HG03066 (cell line): ENCODE results near the gene DNAJB8.

Source experiments
- ATAC-seq: cut with Tn5 transposase; IDR thresholded peaks from one replicate; pipeline ENCODE4 v1.9.1; 2021; ENCODE audit warnings: low read depth; ENCODE audit not compliant: unreplicated experiment

The DNAJB8 gene

DNA sequence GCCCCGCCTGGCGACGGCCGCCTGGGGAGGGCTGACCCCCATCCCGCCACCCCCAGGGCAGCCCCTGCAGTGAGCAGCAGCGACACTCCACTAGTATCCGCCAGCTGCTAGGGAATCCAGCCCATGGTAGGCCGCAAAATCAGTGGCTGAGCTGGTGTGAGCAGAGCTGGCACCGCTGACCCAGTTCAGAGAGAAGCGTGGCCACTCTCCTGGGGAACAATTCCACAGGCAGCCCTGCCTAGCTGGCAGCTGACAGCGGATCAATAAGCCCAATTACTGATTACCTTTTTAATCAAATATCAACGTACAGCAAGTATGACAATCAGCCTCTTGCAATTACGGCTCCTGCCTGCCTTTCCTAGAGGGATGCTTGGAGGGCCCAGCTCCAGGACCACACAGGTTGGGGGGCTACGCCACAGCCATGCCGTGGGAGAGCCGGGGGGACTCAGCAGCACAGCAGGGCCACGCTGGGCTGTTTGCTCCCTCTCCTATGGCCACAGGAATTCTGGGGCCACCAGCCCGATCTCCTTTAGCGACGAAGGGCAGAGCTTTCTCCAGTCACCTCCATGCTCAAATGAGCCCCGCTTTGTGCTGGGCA lies 13.9 kb downstream of the DNAJB8 start:
- ATAC-seq: no peak

DNA sequence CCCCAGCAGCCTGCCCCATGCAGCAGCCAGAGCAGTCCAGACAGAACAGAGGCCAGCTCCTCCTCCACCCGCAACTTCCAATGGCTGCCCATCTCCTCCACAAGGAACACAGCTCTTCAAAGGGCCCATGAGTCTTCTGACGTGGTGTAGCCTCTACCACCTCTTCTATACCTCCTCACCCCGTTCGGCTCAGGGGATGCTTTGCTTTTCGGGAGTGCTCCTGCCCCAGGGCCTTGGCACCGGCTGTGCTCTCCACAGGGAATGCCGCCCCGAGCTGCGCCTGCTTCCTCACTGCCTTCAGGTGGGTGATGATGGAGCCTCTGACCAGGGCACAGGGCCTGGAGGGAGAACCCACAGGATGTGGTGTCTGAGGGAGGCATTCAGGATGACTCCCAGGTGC lies 14.6 kb downstream of the DNAJB8 start:
- ATAC-seq: no peak

DNA sequence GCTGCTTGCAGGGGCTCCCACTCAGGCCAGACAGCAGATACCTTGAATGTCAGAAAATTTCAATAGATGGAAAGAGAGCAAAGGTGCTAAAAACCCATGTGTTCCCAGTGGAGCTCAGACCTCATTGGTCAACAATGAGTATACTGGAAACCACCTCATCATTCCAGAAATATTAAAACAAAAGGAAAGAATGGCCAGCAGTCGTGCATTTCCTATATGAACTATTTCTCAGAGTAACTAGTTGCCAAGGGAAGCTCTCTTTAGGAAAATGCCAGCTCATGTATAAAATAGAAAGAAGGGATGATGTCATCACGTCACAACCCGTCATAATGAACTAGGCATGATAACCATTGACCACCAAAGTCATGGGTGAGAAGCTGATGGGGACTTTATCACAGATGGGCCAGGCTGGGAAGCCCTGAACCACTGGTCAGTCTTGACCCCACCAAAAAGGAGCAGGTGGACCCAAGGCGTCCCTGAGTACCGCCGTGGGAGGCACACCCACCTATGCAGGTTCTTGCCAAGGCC lies 17.5 kb downstream of the DNAJB8 start:
- no peak for ATAC-seq

DNA sequence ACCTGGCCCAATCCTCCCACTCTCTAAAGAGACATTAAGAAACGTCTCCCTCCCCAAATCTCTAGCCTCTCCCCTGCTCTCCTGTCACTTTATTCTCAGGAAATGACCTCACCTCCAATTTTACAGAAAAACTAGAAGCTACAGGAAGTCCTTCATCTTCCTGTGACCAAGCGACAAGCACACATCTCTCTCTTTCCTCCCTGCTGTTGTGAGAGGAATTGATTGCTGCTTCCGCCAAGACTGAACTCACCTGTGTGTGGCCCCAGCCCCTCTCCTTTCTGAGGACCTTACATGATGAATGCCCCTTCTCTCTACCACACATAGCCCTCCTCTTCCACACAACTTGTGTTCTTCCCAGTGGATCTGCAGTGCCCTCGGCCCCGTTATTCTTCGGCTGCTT lies 18.2 kb downstream of the DNAJB8 start:
- ATAC-seq: no peak

DNA sequence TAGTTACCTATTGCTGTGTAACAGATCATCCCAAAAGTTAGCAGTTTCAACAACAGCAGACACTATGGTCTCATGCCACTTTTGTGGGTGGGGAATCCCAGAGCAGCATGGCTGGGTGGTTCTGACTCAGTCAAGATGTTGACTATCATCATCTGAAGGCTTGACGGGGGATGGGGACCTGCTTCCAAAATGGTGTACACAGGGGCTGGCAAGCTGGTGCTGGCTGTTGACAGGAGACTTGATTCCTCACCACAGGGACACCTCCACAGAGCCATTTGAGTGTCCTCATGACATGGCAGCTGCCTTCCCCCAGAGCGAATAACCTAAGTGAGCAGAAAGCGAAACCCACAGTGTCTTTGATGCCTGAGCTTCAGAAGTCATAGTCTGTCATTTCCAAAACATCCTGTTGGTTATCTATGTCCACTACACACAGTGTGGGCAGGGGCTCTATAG lies 19.1 kb downstream of the DNAJB8 start:
- no peak for ATAC-seq

DNA sequence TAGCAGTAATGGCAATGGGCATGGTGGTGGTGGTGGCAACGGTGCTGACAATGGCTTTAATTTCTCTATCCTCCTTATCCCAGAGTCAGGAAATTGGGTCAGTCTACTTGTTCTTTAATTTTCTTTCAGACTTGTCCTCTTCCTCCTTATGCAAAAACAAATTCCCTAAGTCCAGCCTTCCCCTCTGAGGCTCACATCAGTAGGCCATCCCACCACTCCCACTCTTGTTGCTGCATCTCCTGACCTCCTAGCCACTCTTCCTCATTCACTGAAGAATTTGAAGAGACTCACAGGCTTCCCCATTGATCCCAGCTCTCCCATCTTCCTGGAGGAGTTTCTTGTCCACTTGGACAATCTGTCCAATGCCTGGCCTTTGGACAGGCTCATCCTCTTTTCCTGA lies 19.9 kb downstream of the DNAJB8 start:
- ATAC-seq: no peak

DNA sequence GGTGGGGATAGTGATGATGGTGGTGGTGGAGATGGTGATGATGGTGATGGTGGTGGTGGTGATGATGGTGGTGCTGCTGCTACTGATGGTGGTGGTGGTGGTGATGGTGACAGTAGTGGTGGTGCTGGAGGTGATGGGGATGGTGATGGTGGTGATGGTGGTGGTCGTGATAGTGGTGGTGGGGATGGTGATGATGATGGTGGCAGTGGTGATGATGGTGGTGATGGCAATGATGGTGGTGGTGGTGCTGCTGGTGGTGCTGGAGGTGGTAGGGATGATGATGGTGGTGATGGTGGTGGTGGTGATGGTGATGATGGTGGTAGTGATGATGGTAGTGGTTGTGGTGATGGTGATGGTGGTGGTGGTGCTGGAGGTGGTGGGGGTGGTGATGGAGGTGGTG lies 21.3 kb downstream of the DNAJB8 start:
- no peak for ATAC-seq

DNA sequence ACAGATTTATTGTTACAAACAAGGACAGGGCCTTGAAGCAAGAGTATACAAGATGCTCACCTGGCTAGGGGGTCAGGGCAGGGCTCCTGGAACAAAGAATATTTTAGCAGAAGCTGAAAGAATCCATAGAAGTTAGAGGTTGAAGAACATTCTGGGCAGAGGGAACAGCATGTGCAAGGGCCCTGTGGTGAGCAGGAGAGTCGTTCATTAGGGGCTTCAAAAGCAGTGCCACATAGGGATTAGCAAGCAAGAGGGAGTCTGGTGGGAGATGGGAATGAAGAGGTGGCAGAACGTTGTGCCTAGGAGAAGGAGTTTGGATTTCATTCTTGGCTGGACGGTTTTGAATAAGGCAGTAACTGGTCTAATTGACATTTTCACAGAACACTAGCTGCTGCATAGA lies 22.9 kb downstream of the DNAJB8 start:
- no peak for ATAC-seq

DNA sequence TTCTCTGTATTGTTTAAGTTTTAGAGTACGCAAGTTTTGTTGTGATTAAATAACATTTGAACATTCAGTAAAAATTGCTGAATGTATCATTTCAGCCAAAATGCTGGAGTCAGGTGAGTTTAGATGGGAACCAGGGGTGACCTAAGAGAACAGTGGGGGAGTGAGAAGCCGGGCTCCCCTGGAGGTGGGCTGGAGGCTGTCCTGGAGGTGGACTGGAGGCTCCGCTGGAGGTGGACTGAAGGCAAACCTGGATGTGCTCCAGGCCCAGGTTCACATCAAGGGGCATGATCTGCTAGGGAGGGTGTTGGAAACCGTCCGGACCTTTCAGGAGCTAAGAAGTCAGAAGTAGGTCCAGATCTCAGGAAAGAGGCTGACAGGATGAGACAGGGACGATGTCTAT lies 23.7 kb downstream of the DNAJB8 start:
- no peak for ATAC-seq

DNA sequence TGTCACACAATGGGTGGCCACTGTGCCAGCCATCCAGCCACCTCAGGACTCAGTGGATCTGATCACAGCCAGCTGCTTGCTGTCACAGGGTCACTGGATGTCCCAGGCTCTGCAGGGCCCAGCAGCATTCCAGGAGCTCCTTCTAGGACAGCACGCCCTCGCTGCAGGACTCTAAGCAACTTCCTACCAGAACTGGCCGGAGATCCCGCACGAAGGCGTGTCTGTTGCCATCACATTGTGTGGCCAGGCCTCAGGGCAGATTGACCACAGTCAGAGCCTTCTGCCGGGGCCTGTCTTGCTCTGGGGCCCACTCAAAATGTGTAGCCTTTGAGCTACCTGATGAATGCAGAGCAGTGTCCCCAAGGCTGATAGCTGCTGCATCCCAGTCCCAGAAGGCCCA lies 24.6 kb downstream of the DNAJB8 start:
- no peak for ATAC-seq

DNA sequence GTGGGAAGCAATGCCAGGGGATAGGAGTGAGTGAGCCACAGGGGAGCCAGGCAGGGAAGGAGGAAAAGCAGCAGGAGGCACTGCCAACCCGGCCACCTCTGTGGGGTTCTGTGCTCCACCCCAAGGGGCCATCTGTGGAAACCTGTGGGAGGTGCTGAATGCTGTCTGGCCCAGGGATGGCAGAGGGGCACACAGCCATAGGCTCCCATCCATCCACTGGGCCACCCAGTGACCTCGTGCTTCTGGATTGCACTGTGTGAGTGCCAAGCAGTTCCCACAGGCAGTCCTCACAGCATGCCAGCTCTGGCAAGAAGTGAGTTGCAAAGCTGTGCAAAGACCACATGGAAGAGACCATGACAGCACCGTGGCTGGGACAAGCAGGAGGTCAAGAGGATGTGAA lies 27.5 kb downstream of the DNAJB8 start:
- no peak for ATAC-seq

DNA sequence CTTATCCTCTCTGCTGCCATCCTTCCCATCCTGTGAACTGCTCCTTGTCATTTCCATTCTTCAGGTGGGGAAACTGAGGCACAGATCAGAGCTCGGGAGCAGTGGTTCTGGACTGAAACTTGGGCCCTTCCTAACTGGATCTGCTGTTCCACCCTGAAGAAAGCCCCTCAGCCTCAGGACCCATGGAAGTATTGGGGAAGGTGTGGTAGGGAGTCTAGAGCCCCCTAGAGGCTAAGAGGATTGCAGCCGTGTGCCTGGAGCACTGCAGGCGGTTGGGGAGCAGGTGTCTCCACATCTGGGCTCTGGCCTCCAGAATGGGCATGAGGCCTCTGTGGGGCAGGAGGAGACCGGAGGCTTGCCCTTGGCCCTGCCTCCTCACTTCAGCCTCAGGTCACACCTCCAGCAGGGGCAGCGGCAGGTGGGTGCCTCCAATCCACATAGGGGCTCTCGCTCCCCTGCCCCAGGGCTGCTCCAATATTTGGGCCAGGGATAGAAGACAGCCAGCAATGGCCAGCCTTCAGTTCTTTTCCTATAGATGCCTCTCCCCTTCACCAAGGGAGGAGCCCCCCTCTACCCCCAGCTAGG lies 28.1 kb downstream of the DNAJB8 start:
- ATAC-seq: no peak

DNA sequence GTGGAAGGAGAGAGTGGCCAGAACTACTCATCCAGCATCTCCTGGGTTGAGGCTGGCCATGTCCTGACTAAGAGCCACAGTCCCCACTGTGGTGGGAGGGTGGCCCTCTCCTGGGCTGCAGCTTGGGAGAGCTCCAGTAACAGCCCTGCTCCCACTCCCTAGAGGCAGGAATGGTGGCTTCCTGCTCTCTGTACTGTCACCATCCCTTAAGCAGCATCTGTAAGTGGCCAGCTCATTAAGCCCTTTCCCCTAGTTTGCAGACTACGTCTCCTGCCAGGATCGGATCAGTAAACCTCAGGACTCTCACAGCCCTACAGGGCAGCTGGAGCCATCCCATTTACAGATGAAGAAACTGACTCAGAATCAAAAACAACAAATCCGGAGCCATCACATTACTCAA lies 30.5 kb downstream of the DNAJB8 start:
- no peak for ATAC-seq

DNA sequence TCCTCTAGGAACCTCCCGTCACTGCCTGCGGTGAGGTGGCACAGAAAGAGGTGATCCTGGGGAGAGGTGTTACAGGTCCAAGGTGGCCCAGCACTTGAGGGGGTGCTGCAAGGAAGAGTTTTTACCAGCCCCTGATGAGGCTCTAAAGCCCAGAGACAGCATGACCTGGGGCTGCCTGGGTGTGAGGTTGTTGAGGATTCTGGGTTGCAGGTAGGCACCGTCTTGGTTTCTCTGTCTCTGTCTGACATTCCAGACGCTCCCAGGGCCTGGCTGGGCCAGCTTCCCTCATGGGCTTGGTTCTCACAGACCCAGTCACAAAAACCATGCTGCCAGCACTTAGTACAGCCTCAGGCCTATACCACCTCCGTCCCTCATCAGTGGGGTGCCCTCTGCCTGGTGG lies 31.1 kb downstream of the DNAJB8 start:
- no peak for ATAC-seq

DNA sequence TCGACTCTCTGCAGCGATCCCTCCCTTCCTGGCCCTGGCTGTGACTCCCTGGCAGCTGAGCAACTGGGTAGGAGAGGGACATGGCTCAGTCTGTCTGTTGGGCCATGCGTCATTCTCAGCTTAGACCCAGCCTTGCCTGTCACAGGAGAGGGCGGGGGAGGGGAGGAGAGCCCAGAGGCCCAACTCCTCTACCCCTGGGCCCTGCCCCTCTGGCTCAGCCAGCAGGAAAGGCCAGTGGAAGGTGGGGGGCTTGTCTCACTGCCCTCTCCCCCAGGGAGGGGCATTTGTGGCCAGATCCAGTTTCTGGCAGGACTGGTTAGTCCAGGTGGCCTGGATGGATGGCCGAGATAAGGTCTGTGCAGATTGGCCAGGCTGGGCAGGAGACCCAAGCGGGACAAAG lies 31.6 kb downstream of the DNAJB8 start:
- no peak for ATAC-seq

DNA sequence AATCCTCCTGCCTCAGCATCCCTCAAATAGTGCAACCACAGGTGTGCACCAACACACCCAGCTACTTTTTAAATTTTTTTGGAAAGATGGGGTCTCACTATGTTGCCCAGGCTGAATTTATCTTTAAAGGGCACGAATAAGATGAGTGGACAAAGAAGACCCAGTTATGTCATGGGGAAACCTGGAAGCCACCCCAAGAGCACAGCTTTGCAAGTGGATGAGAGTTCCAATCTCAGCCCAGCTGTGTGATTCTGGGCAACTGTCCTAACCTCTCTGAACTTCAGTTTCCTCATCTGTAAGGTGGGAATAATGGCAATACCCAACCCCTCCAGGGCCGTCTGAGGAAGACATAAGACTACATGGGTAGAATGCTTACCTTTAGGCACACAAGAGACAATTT lies 32.2 kb downstream of the DNAJB8 start:
- ATAC-seq: no peak

DNA sequence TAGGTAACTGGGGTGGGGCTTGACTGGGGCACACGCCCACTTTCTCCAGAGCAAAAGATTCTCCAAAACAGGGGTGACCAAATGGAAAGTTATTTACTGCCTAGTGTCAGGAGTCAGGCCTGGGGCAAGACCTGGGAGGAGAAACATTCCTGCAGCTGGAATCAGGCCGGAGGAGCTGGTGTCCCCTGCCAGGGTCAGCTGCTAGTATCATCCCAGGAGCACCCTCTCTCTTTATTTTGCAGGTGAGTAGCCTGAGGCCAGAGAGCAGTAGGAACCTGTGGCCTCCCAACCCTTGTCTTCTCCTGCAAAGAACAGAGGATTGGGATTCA lies 32.9 kb downstream of the DNAJB8 start:
- ATAC-seq: no peak

DNA sequence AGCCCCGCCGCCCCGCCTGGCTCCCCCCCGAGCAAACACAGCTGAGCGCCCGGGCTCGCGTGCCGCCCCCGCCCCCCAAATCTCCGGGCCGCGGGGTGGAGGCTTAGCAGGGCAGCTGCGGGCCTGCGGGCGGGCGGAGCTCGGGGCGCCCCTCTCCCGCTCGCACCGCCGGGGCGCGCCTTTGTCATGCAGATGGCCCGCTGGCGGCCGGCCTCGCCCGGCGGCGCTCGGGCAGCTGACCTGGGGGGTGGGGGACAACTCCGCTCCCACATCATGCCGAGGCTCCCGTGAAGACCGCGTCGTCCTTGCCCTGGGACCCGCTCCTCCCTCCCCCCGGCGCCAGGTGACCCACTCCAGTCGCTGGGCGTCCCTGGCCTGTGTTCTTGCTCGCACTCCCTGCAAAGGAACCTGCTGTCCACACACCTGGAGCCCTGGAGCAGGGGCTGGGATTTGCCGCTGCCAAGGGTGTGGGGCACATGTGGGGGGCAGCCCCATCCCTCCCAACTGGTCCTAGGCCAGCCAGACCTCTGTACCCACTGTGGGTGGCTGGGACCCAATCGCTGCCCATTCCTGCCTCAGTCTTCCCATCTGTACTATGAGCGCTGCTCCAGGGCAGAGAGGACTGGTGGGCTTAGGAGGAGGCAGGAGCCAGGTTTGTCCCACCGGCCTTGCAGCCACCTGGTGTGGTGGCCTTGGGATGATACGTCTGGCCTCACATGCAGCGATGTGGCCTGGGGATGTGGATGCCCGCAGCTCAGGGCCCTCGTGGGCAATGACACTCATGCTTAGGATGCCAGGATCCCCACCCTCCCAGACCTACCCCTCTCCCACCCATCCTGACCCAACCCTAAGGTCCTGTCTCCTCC lies 33.5 kb downstream of the DNAJB8 start:
- ATAC-seq: no peak

DNA sequence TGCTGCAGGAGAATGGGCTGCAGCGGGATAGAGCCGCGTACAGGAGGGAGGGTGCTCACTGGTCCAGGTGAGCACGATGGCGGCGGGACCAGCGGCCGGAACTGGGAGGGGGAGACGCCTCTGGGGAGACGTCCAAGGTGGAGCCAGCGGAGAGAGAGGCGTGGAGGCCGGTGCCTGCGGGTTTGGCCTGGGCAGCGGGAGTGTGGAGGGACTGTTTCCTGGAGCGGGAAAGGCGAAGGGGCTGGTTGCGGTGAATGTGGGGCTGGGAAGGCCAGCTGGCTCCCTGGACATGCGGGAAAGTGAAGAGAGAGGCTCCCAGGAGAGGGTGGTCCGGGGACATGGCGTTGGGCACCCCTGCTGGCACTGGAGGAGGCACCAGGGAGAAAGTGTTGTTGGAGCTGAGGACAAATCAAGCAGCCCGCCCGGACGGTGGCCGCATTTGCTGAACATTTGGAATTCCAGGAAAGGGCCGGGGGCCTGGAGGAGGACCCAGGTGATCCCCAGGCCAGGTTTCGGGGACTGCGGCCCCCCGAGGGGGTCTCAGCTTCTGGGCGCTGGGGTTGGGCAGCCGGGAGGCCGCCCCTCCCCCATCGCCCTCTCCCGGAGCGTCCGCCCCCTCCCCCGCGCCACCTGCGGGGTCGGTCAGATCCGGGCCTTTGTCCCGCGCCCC lies 34.3 kb downstream of the DNAJB8 start:
- ATAC-seq: no peak

DNA sequence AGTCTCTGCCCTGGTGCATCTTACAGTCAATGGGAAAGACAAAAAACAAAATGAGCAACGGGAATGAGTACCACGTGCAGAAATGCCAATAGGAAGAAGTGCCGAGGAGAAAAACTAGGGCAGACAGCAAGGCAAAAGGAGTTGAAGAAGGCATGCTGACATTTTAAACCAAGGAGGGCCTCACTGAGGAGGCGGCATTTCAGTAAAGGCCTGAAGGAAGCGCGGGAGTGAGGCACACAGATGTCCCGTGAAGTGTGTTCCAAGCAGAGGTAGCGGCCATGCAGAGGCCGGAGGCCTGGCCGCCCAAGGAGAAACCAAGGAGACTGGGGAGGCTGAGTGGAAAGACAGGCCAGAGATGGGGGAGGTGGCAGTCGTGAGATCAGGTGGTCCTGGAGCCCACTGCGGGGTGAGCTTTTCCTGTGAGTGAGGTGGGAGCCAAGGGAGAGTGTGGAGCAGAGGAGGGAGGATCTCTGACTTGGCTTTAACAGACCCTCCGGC lies 34.8 kb downstream of the DNAJB8 start:
- ATAC-seq: no peak

DNA sequence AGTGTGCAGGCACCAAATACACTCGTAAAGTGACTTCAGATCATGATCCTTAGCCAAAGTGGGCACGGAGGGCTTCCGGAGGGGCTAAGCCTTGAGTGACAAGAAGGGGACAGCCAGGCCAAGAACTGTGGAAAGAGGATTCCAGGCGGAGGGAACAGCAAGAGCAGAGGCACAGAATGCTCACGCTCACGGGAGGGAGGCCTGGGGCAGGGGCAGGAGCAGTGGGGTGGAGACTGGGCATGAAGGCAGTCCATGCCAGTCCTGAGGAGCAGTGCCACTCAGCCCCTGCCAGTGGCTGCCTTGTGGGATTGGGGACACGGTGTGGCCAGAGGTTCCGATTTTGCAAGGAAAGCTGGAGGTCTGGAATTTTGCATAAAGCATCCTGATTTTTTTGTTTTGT lies 36.0 kb downstream of the DNAJB8 start:
- no peak for ATAC-seq
